ENCODE measurements around the gene HNRNPAB.

- TF ChIP-seq EZH2 (IDR thresholded peaks at IDR 0.05; ENCODE audit: insufficient read depth, poor library complexity, severe bottlenecking) (no peak), EZH2phosphoT487 (IDR thresholded peaks at IDR 0.05; ENCODE audit: insufficient read depth, low read depth) (no peak)
These were observed 12.1 kb upstream of the HNRNPAB start for GRCh38 chr5:178192244-178192643.
